Upper lobe of right lung (tissue), 1 donor: ENCODE results near the gene MYZAP. TPM values are rescaled to one million over a fixed set of nuclear protein-coding genes. Genes with fewer than 3 reads are reported as not detected.

ENCODE experiments used
- ATAC-seq: fragments of 200-7000 bp; cut with Tn5 transposase; one replicate; pipeline ENCODE4 v1.9.1; 2020; ENCODE audit warnings: mild to moderate bottlenecking, moderate library complexity
- DNase-seq: peaks from one replicate; pipeline ENCODE4 v3.0.0-alpha.2; 2020
- H3K27ac ChIP-seq: fragments of 200-600 bp; one replicate; pipeline ENCODE4 v1.8.0; 2022
- H3K27me3 ChIP-seq: fragments of 200-600 bp; one replicate; pipeline ENCODE4 v1.8.0; 2022; ENCODE audit warnings: mild to moderate bottlenecking
- H3K36me3 ChIP-seq: fragments of 200-600 bp; one replicate; pipeline ENCODE4 v1.8.0; 2022
- H3K4me1 ChIP-seq: fragments of 200-600 bp; one replicate; pipeline ENCODE4 v1.8.0; 2022
- H3K4me3 ChIP-seq: fragments of 200-600 bp; one replicate; pipeline ENCODE4 v1.8.0; 2022; ENCODE audit warnings: mild to moderate bottlenecking
- H3K9me3 ChIP-seq: fragments of 200-600 bp; one replicate; pipeline ENCODE4 v1.8.0; 2022
- CTCF ChIP-seq: fragments of 200-600 bp; IDR thresholded peaks from one replicate; pipeline ENCODE4 v1.8.0; 2022; ENCODE audit warnings: antibody characterized with exemption
- intact Hi-C: fragments of 100-400 bp; cut with DNase I; formaldehyde crosslinking; loops from one replicate; pipeline ENCODE4 v1.11.0; 2022
- long read RNA-seq: library from polyadenylated mRNA; unstranded; transcript quantifications from one replicate; pipeline ENCODE4 v2.0.0, GENCODE V29; 2021
- total RNA-seq: library from RNA; stranded (reverse); fragmentation: NEBNext Ultra II Directional; extraction: Animal tissue kit (Norgen Biotek cat#: 25700); gene quantifications from one replicate; pipeline ENCODE4 v1.2.1, GENCODE V29; 2021
- donor health status: DM: no; HTN: yes; CAD: no; lungs with severe emphysema.

MYZAP gene
- total RNA-seq, result 30.9 TPM
- long read RNA-seq, transcript MYZAP-202 (12 exons, 2,181 nt), result minor isoform, 8 of 157 reads
- long read RNA-seq, transcript MYZAP-201 (13 exons, 2,361 nt), result major isoform, 144 of 157 reads
- long read RNA-seq, partial matches to known transcripts, result 0 of 157 reads
- long read RNA-seq, other reads (novel, unspliced or antisense), result 5 of 157 reads

- H3K36me3 ChIP-seq, result no peaks in the 10 kb centered on the region
- H3K4me1 ChIP-seq, result peaks cover 20% of the 10 kb centered on the region
- peak within 1 kb of the TSS; percentile 59 for H3K4me3 ChIP-seq
- DNase-seq (peak; percentile 80), ATAC-seq (peak; percentile 93)
- peak within 1 kb of the TSS; percentile 67 for H3K27ac ChIP-seq
- intact Hi-C loops, result no loop called here
- H3K27me3 ChIP-seq, result no peaks in the 10 kb centered on the region
- peak; percentile 5 for TF ChIP-seq CTCF
- H3K9me3 ChIP-seq, result no peaks in the 10 kb centered on the region
These were observed at the start of gene MYZAP for GRCh38 chr15:57591822-57592367. Gene MYZAP, plus strand, starts transcription at chr15:57591904. Its CDS starts 131 bp downstream, at chr15:57592035.

DNA sequence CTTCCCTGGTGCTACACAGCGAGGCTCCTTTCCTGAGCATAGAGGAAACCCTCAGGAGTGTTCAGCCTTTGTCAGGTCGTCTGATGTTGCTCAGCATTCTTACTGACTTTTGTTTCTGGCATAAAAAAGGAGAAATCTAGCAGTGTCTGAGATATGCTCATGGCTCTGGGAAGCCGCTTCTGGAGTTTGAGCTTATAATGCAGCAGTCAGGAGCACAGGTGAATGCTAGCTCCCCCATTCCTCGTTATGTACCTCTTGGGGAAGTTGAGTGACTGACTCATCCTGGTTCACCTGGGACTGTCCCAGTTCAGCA is 49.2 kb upstream of the MYZAP start:
- H3K4me3 ChIP-seq, result no peak overlapping the region
- no peak for TF ChIP-seq CTCF
- no peaks in the 10 kb centered on the region for H3K9me3 ChIP-seq
- intact Hi-C loops, result no loop called here
- no peaks in the 10 kb centered on the region for H3K4me1 ChIP-seq
- ATAC-seq (no peak), DNase-seq (no peak)
- no peaks in the 10 kb centered on the region for H3K36me3 ChIP-seq
- no peaks in the 10 kb centered on the region for H3K27me3 ChIP-seq
- H3K27ac ChIP-seq, result no peak overlapping the region

GRCh38 chr15:57544848-57545480 is 46.7 kb upstream of the MYZAP start:
- H3K27me3 ChIP-seq, result no peaks in the 10 kb centered on the region
- ATAC-seq, result no peak
- no peaks in the 10 kb centered on the region for H3K4me1 ChIP-seq
- no peak overlapping the region for H3K27ac ChIP-seq
- H3K4me3 ChIP-seq, result no peak overlapping the region
- intact Hi-C loops, result no loop called here
- no peaks in the 10 kb centered on the region for H3K36me3 ChIP-seq
- no peak for DNase-seq
- H3K9me3 ChIP-seq, result no peaks in the 10 kb centered on the region
- TF ChIP-seq CTCF, result no peak

DNA sequence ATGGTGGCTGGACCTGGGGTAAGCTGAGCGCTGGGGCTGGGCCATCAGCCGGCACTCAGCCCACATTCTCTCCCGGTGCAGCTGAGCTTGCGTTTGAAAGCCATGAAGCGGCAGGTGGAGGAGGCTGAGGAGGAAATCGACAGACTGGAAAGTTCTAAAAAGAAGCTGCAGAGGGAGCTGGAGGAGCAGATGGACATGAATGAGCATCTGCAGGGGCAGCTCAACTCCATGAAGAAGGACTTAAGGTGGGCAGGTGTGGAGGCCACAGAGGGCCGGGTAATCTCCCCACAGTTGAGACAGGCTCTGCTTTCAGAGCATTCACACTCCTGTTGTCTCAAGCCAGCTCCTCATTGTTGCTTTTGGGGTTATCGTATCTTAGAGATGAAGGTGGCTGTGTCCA is 45.7 kb upstream of the MYZAP start:
- H3K36me3 ChIP-seq, result no peaks in the 10 kb centered on the region
- H3K9me3 ChIP-seq, result no peaks in the 10 kb centered on the region
- no peak for ATAC-seq
- no peak for TF ChIP-seq CTCF
- H3K27ac ChIP-seq, result no peak overlapping the region
- no peaks in the 10 kb centered on the region for H3K27me3 ChIP-seq
- peaks cover 7% of the 10 kb centered on the region for H3K4me1 ChIP-seq
- DNase-seq, result no peak
- intact Hi-C loops, result no loop called here
- H3K4me3 ChIP-seq, result no peak overlapping the region

DNA sequence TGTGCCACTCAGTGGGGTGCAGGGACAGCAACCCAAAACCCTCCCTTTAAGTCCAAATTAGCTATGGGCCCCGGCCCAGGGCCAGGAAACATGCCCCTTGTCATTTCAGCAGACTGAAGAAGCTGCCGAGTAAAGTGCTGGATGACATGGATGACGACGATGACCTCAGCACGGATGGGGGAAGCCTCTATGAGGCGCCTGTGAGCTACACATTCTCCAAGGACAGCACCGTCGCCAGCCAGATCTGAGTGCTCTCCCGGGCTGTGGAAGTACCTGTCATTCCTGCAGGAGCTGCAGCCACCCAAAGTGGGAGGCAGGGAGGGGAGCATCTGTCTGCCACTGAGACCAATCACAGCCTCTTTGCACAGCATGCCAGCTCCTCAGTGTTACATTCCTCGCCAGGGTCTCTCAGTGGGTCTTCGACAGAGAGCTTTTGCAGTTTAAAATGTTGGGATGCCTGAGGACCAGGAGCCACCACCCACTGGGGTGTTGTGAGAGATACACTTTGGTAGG is 44.4 kb upstream of the MYZAP start:
- intact Hi-C loops, result no loop called here

More for the DNA sequence above, 44.4 kb upstream of the MYZAP start:
- H3K27ac ChIP-seq, result no peak overlapping the region
- no peaks in the 10 kb centered on the region for H3K27me3 ChIP-seq
- peaks cover 20% of the 10 kb centered on the region for H3K4me1 ChIP-seq
- no peaks in the 10 kb centered on the region for H3K36me3 ChIP-seq
- ATAC-seq, result no peak
- no peaks in the 10 kb centered on the region for H3K9me3 ChIP-seq
- no peak for TF ChIP-seq CTCF
- no peak for DNase-seq
- no peak overlapping the region for H3K4me3 ChIP-seq
